ACC112 (cell line): ENCODE data around the gene STAB2.

Source experiments
- H2AFZ ChIP-seq: fragments of 200-600 bp; sonication (generic); one replicate; pipeline ENCODE4 v1.6.0; 2017; ENCODE audit warnings: antibody characterized with exemption, low read length; ENCODE audit not compliant: unreplicated experiment
- H3K27ac ChIP-seq: fragments of 200-600 bp; sonication (generic); 2 replicates; pipeline ENCODE4 v1.5.1; 2014; ENCODE audit warnings: low read depth, mild to moderate bottlenecking, antibody characterized with exemption, low read length, moderate library complexity
- H3K27me3 ChIP-seq: fragments of 200-600 bp; sonication (generic); 2 replicates; pipeline ENCODE4 v1.6.1; 2014; ENCODE audit warnings: mild to moderate bottlenecking, antibody characterized with exemption, low read length, moderate library complexity, mixed read lengths; ENCODE audit not compliant: insufficient read depth
- H3K36me3 ChIP-seq: fragments of 200-600 bp; sonication (generic); 2 replicates; pipeline ENCODE4 v1.6.1; 2016; ENCODE audit warnings: mild to moderate bottlenecking, antibody characterized with exemption, low read length, moderate library complexity, mixed read lengths; ENCODE audit not compliant: insufficient read depth
- H3K4me1 ChIP-seq: fragments of 200-600 bp; sonication (generic); one replicate; pipeline ENCODE4 v1.6.1; 2016; ENCODE audit warnings: low read length, mixed read lengths; ENCODE audit not compliant: insufficient read depth, unreplicated experiment, control insufficient read depth
- H3K4me3 ChIP-seq: fragments of 200-600 bp; sonication (generic); 2 replicates; pipeline ENCODE4 v1.5.1; 2014; ENCODE audit warnings: mild to moderate bottlenecking, low read depth, low read length
- H3K79me2 ChIP-seq: fragments of 200-600 bp; sonication (generic); one replicate; pipeline ENCODE4 v1.6.0; 2016; ENCODE audit warnings: low read length; ENCODE audit not compliant: control insufficient read depth, unreplicated experiment, insufficient read depth

The STAB2 gene

GRCh38 chr12:103673487-103673886 lies 86.4 kb downstream of the STAB2 start:
- no peak overlapping the region for H2AFZ ChIP-seq
- H3K4me1 ChIP-seq, result no peaks in the 10 kb centered on the region
- no peak overlapping the region for H3K27ac ChIP-seq
- peaks cover 6% of the 10 kb centered on the region; the same call in 1 of the 2 replicates for H3K27me3 ChIP-seq
- H3K79me2 ChIP-seq, result no peaks in the 10 kb centered on the region
- no peaks in the 10 kb centered on the region for H3K36me3 ChIP-seq
- H3K4me3 ChIP-seq, result no peak overlapping the region

GRCh38 chr12:103673891-103674375 lies 86.9 kb downstream of the STAB2 start:
- H3K27me3 ChIP-seq, result peaks cover 6% of the 10 kb centered on the region; the same call in 1 of the 2 replicates
- H2AFZ ChIP-seq, result no peak overlapping the region
- no peaks in the 10 kb centered on the region for H3K4me1 ChIP-seq
- no peaks in the 10 kb centered on the region for H3K36me3 ChIP-seq
- no peaks in the 10 kb centered on the region for H3K79me2 ChIP-seq
- no peak overlapping the region for H3K27ac ChIP-seq
- H3K4me3 ChIP-seq, result no peak overlapping the region

DNA sequence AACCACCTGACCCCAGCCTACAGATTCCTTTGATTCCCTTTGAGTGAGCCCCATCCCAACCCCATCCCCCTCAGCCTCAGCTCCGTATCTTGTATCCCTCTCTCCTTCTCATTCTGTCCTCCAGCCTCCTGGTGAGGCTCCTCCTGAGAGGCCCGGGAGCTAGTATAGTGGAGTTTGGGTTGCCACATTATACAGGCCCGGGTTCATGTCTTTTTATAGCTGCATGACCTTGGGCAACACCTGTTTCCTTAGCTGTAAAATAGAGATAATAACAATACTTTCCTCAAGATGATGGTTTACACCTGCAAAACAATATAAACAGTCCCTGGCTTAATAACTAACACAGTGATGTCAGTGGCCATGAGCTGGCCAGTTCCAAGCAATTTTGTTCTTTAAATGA lies 89.8 kb downstream of the STAB2 start:
- Histone ChIP-seq H3K4me1 (no peaks in the 10 kb centered on the region), H3K79me2 (no peaks in the 10 kb centered on the region), H3K27me3 (peaks cover 6% of the 10 kb centered on the region; the same call in 1 of the 2 replicates), H2AFZ (no peak overlapping the region), H3K36me3 (no peaks in the 10 kb centered on the region), H3K4me3 (no peak overlapping the region), H3K27ac (no peak overlapping the region)

DNA sequence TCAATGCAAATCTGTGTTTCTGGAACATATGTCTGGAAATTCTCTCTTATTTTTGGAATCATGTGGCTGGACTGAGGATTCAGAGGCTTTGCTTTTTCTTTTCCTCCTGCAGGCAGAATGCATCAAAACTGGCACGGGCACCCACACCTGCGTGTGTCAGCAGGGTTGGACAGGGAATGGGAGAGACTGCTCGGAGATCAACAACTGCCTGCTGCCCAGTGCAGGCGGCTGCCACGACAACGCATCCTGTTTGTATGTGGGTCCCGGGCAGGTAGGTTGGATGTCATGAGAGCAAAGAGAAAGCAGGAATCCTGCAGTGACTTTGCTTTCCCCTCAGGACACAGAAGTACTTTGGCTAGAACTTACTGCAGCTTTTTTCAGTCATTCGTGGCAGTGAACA lies 90.3 kb downstream of the STAB2 start:
- Histone ChIP-seq H3K27me3 (peaks cover 7% of the 10 kb centered on the region; the same call in 1 of the 2 replicates), H3K27ac (no peak overlapping the region), H2AFZ (no peak overlapping the region), H3K4me1 (no peaks in the 10 kb centered on the region), H3K79me2 (no peaks in the 10 kb centered on the region), H3K4me3 (no peak overlapping the region), H3K36me3 (no peaks in the 10 kb centered on the region)

DNA sequence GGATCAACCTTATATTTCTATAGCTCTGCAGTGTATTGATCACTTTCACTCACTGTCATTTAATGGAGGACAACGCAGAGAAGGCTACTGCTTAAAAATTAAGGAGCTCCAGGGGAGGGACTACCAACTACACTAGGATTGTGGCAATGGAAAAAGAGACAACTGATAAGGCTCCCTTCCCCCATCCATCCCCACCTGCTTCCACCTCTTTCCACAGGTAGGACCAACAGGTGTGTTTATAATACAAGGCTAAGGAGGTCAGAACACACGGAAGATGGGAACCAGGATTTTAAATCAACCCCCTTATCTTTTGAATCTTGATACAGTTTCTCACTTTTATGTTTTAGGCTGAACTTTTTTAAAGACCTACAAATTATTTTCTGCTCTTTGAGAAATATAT lies 90.8 kb downstream of the STAB2 start:
- Histone ChIP-seq H2AFZ (no peak overlapping the region), H3K27ac (no peak overlapping the region), H3K4me1 (no peaks in the 10 kb centered on the region), H3K27me3 (peaks cover 8% of the 10 kb centered on the region; the same call in 1 of the 2 replicates), H3K4me3 (no peak overlapping the region), H3K79me2 (no peaks in the 10 kb centered on the region), H3K36me3 (no peaks in the 10 kb centered on the region)

GRCh38 chr12:103679421-103680170 lies 92.5 kb downstream of the STAB2 start:
- no peak overlapping the region for H2AFZ ChIP-seq
- no peaks in the 10 kb centered on the region for H3K79me2 ChIP-seq
- H3K4me1 ChIP-seq, result no peaks in the 10 kb centered on the region
- no peak overlapping the region for H3K4me3 ChIP-seq
- H3K27ac ChIP-seq, result no peak overlapping the region
- H3K27me3 ChIP-seq, result peaks cover 10% of the 10 kb centered on the region; the same call in 1 of the 2 replicates
- no peaks in the 10 kb centered on the region for H3K36me3 ChIP-seq

- Histone ChIP-seq H3K4me3 (no peak overlapping the region), H3K27ac (no peak overlapping the region), H3K4me1 (no peaks in the 10 kb centered on the region), H3K36me3 (no peaks in the 10 kb centered on the region), H3K27me3 (peaks cover 14% of the 10 kb centered on the region; the same call in 1 of the 2 replicates), H2AFZ (no peak overlapping the region), H3K79me2 (no peaks in the 10 kb centered on the region)
Observed at GRCh38 chr12:103680591-103681141, 93.6 kb downstream of the STAB2 start.

GRCh38 chr12:103686026-103686425 lies 99.0 kb downstream of the STAB2 start:
- H2AFZ ChIP-seq, result no peak overlapping the region
- no peaks in the 10 kb centered on the region for H3K4me1 ChIP-seq
- H3K27ac ChIP-seq, result no peak overlapping the region
- no peaks in the 10 kb centered on the region for H3K36me3 ChIP-seq
- H3K4me3 ChIP-seq, result no peak overlapping the region
- H3K79me2 ChIP-seq, result no peaks in the 10 kb centered on the region
- H3K27me3 ChIP-seq, result peaks cover 21% of the 10 kb centered on the region; the same call in 1 of the 2 replicates

DNA sequence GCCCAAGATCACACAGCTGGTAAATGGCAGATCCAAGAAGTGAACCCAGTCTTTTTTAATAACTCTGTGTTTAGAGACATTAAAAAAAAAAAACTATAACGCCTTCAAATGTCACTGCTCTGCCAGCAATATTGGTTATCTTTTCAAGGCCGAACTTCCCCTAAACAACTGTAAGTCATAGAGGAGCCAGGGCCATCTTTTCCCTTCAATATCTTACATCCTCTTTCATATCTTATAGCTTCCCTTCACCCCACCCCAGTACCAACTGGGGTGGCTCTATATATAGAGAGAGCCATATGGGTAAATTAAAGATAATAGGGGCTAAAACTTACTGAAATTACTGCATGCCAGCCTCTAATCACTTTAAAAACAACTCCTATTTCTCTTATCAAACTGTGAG lies 100.2 kb downstream of the STAB2 start:
- Histone ChIP-seq H3K36me3 (no peaks in the 10 kb centered on the region), H2AFZ (no peak overlapping the region), H3K4me3 (no peak overlapping the region), H3K79me2 (no peaks in the 10 kb centered on the region), H3K4me1 (no peaks in the 10 kb centered on the region), H3K27ac (no peak overlapping the region), H3K27me3 (peaks cover 21% of the 10 kb centered on the region; the same call in 1 of the 2 replicates)

DNA sequence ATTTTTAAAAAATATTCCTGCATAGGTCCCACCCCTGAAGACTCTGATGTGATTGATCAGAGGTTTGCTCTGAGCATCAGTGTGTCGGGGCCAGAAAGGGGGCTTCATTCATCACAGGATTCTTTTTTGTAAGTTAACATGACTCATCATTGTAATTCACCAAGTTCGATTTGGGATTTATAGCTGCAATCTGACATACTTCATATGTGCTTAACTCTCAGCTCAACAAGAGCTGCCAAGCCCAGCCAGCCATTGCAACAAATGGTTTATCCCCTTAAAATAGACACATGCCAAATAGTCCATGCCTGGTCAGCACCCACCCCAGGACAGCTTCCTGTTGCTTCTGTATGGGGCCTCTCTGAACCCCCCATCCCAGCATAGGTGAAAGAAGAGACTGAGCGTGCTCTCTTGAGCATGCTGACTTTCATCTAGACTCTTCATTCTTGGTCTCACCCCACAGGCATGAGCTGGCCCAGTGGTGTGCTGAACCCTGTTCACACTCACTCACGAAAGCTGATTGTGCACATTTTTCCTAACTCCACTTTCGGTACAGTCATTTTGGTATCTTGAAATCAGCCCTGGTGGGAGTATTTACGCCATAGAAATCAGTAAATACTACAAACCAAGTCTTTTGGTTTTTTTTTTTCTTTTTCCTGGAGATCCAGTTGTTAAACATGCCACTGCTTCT lies 101.4 kb downstream of the STAB2 start:
- Histone ChIP-seq H3K27ac (no peak overlapping the region), H3K27me3 (peaks cover 19% of the 10 kb centered on the region), H2AFZ (no peak overlapping the region), H3K36me3 (no peaks in the 10 kb centered on the region), H3K79me2 (no peaks in the 10 kb centered on the region), H3K4me1 (no peaks in the 10 kb centered on the region), H3K4me3 (no peak overlapping the region)
